ENCODE results near the gene LAGE3. TPM values are rescaled to one million over a fixed set of nuclear protein-coding genes. Genes with fewer than 3 reads are reported as not detected.

The LAGE3 gene
- total and polyA plus RNA-seq, 4 donors, result 10.3 to 32.0 (median 23.9) TPM

DNA sequence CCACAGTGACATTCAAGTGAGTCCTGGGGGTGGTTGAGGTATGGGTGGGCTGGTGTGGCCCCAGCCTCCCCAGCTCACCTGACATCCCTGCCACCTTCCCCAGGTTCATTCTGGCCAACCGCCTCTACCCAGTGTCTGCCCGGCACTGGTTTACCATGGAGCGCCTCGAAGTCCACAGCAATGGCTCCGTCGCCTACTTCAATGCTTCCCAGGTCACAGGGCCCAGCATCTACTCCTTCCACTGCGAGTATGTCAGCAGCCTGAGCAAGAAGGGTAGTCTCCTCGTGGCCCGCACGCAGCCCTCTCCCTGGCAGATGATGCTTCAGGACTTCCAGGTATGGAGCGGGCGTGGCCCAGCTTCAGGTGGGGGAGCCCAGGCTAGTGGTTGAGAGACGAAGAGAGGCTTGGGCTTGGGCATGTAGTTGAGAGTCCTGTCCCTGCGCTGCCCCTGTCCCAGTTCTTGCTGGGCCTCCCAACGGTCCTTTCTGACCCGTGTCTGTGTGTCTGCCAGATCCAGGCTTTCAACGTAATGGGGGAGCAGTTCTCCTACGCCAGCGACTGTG is 43.8 kb downstream of the LAGE3 start:
- Histone ChIP-seq H3K9me3 (ENCODE audit: control insufficient read depth in 4 of 4, insufficient read depth in 3 of 4, low read length in 3 of 4) (peaks cover 0 to 6% (median 0%) of the 10 kb centered on the region in 4 donors), H3K27ac (ENCODE audit: low read depth in 1 of 2, low read length in 1 of 2) (no peak overlapping the region), H3K4me3 (no peak overlapping the region), H3K9ac (ENCODE audit: insufficient read depth in 1 of 2, low read length in 2 of 2) (no peak overlapping the region), H3K27me3 (ENCODE audit: control insufficient read depth in 3 of 3, insufficient read depth in 3 of 3, low read length in 2 of 3) (no peaks in the 10 kb centered on the region), H3K4me1 (ENCODE audit: control insufficient read depth in 5 of 5, insufficient read depth in 5 of 5, low read length in 5 of 5) (peaks cover 0 to 8% (median 3%) of the 10 kb centered on the region in 5 donors), H3K36me3 (ENCODE audit: control insufficient read depth in 4 of 4, insufficient read depth in 4 of 4, low read length in 4 of 4) (peaks cover 0 to 25% (median 8%) of the 10 kb centered on the region in 4 donors)
- DNase-seq (no peak), ATAC-seq (ENCODE audit: insufficient read depth, low FRiP score) (no peak)
- TF ChIP-seq, protein P1, sequence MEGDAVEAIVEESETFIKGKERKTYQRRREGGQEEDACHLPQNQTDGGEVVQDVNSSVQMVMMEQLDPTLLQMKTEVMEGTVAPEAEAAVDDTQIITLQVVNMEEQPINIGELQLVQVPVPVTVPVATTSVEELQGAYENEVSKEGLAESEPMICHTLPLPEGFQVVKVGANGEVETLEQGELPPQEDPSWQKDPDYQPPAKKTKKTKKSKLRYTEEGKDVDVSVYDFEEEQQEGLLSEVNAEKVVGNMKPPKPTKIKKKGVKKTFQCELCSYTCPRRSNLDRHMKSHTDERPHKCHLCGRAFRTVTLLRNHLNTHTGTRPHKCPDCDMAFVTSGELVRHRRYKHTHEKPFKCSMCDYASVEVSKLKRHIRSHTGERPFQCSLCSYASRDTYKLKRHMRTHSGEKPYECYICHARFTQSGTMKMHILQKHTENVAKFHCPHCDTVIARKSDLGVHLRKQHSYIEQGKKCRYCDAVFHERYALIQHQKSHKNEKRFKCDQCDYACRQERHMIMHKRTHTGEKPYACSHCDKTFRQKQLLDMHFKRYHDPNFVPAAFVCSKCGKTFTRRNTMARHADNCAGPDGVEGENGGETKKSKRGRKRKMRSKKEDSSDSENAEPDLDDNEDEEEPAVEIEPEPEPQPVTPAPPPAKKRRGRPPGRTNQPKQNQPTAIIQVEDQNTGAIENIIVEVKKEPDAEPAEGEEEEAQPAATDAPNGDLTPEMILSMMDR (IDR thresholded peaks at IDR 0.05; ENCODE audit: control extremely low read depth, extremely low read depth), result no peak
- 92 to 94% methylated on average over 17 to 19 of the region's 19 CpGs for WGBS, 2 donors

DNA sequence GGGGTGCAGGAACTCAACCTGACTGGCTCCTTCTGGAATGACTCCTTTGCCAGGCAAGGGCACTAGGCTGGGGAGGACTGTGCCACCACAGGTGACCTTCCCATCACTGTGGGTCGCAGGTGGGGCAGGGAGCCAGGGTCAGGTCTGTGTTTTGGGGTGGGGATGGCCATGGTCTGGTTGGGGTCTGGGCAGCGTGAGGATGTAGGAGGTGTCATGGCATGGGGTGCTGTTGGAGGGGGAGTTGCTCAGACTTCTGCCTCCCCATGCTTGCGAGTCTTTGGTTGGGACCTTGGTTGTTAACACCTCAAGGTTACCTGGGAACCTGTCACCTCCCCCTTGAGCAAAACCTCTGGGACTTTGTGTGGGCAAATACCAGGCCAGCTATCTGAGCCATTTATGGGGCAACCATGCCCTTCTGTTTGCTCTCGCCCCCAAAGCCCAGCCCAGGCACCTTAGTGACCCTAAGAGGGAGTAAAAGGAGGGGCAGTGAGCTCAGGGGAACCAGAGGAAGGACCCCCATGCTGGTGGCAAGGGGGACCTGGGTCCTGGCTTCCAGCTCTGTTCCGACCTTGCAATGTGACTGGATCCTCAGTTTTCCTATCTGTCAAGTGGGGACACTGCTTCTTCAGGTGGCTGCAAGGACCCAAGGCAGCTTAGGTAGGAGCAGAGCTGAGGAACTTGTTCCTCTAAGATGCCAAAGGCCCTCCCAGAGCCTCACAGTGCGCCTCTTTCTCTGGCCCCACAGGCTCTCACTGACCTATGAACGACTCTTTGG is 44.5 kb downstream of the LAGE3 start:
- ATAC-seq (ENCODE audit: insufficient read depth, low FRiP score) (no peak), DNase-seq (no peak)
- Histone ChIP-seq H3K4me3 (no peak overlapping the region), H3K27me3 (ENCODE audit: control insufficient read depth in 3 of 3, insufficient read depth in 3 of 3, low read length in 2 of 3) (no peaks in the 10 kb centered on the region), H3K9me3 (ENCODE audit: control insufficient read depth in 4 of 4, insufficient read depth in 3 of 4, low read length in 3 of 4) (peaks cover 0 to 6% (median 0%) of the 10 kb centered on the region in 4 donors), H3K27ac (ENCODE audit: low read depth in 1 of 2, low read length in 1 of 2) (no peak overlapping the region), H3K36me3 (ENCODE audit: control insufficient read depth in 4 of 4, insufficient read depth in 4 of 4, low read length in 4 of 4) (peaks cover 0 to 25% (median 7%) of the 10 kb centered on the region in 4 donors), H3K4me1 (ENCODE audit: control insufficient read depth in 5 of 5, insufficient read depth in 5 of 5, low read length in 5 of 5) (peaks cover 0 to 8% (median 5%) of the 10 kb centered on the region in 5 donors), H3K9ac (ENCODE audit: insufficient read depth in 1 of 2, low read length in 2 of 2) (no peak overlapping the region)
- 83 to 100% methylated on average over 3 to 7 of the region's 7 CpGs for WGBS, 2 donors
- TF ChIP-seq, protein P1 (IDR thresholded peaks at IDR 0.05; ENCODE audit: control extremely low read depth, extremely low read depth), result no peak

DNA sequence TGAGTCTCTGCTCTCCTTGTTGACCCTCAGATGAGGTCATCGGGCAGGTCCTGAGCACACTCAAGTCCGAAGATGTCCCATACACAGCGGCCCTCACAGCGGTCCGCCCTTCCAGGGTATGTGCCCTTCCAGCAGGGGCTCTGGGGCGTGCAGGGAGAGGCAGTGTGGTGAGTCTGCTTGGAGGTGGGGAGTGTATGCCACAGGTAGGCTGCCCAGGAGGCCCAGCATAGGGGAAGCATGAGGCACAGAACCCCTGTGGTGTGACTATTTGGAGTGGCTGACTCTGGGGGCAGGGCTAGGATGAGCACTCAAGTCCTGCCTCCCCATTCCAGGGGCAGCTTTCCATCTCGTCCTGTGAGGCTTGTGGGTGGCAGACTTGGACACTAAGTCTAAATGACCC is 45.5 kb downstream of the LAGE3 start:
- TF ChIP-seq, protein P1 (IDR thresholded peaks at IDR 0.05; ENCODE audit: control extremely low read depth, extremely low read depth), result no peak
- Histone ChIP-seq H3K27me3 (ENCODE audit: control insufficient read depth in 3 of 3, insufficient read depth in 3 of 3, low read length in 2 of 3) (no peaks in the 10 kb centered on the region), H3K36me3 (ENCODE audit: control insufficient read depth in 4 of 4, insufficient read depth in 4 of 4, low read length in 4 of 4) (peaks cover 0 to 19% (median 5%) of the 10 kb centered on the region in 4 donors), H3K27ac (ENCODE audit: low read depth in 1 of 2, low read length in 1 of 2) (no peak overlapping the region), H3K4me1 (ENCODE audit: control insufficient read depth in 5 of 5, insufficient read depth in 5 of 5, low read length in 5 of 5) (peaks cover 0 to 5% (median 5%) of the 10 kb centered on the region in 5 donors), H3K4me3 (no peak overlapping the region), H3K9me3 (ENCODE audit: control insufficient read depth in 4 of 4, insufficient read depth in 3 of 4, low read length in 3 of 4) (peaks cover 0 to 10% (median 0%) of the 10 kb centered on the region in 4 donors), H3K9ac (ENCODE audit: insufficient read depth in 1 of 2, low read length in 2 of 2) (no peak overlapping the region)
- DNase-seq (no peak), ATAC-seq (ENCODE audit: insufficient read depth, low FRiP score) (no peak)
- WGBS, 2 donors, result 79 to 100% methylated on average over 7 of the region's 7 CpGs

Measured in lung (tissue), 12 donors.